ENCODE data around the gene CASZ1.
A peak's percentile ranks its signal among the peaks of the same experiment; 100 is the strongest.

Gene CASZ1

DNA sequence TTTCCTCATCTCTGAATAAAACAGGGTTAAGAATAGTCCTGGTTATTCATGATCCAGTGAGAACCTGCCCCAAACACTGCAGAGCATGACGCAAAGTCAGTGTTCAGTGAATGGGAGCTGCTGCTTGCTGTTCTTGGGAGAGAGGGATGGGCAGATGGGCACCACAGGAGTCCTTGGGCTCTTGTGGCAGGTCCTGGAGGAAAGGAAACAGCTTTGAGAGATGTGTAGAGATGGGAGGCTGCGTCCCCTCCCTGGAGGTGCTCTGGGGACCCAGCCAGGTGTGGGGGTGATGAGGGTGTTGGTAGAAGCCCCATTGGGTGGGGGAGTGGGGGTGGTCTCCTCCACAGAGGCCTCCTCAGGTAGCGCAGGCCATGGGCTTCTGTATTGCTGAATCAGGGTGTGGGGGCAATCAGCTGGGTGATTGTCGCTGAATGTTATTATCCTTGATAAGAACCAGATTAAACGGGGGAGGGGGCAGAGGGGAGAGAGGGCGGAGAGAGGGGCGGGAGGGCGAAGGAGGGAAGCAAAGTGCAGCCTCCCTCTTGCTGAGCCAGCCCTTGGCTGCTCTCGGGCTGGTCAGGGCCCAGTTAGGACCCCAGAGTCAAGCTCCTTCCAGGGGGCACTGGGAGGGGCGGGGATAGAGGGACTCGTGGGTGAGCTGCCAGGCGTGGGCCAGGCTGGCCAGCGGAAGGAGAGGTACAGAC lies 22.9 kb upstream of the CASZ1 start:
- TF ChIP-seq, protein P1, sequence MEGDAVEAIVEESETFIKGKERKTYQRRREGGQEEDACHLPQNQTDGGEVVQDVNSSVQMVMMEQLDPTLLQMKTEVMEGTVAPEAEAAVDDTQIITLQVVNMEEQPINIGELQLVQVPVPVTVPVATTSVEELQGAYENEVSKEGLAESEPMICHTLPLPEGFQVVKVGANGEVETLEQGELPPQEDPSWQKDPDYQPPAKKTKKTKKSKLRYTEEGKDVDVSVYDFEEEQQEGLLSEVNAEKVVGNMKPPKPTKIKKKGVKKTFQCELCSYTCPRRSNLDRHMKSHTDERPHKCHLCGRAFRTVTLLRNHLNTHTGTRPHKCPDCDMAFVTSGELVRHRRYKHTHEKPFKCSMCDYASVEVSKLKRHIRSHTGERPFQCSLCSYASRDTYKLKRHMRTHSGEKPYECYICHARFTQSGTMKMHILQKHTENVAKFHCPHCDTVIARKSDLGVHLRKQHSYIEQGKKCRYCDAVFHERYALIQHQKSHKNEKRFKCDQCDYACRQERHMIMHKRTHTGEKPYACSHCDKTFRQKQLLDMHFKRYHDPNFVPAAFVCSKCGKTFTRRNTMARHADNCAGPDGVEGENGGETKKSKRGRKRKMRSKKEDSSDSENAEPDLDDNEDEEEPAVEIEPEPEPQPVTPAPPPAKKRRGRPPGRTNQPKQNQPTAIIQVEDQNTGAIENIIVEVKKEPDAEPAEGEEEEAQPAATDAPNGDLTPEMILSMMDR (IDR thresholded peaks at IDR 0.05), result no peak
- no peak for DNase-seq
- Mint-ChIP-seq H3K4me1 (peaks cover 23% of the 10 kb centered on the region), H3K27ac (no peak overlapping the region), H3K9me3 (no peaks in the 10 kb centered on the region), H3K36me3 (ENCODE audit: low read depth) (no peaks in the 10 kb centered on the region), H3K27me3 (ENCODE audit: low read depth, poor library complexity) (peaks cover 37% of the 10 kb centered on the region), H3K4me3 (no peak overlapping the region)

GRCh38 chr1:10818262-10819197 lies 22.1 kb upstream of the CASZ1 start:
- Mint-ChIP-seq H3K36me3 (ENCODE audit: low read depth) (no peaks in the 10 kb centered on the region), H3K4me3 (no peak overlapping the region), H3K27ac (no peak overlapping the region), H3K27me3 (ENCODE audit: low read depth, poor library complexity) (peaks cover 37% of the 10 kb centered on the region), H3K9me3 (no peaks in the 10 kb centered on the region), H3K4me1 (peaks cover 17% of the 10 kb centered on the region)
- TF ChIP-seq, protein P1 (IDR thresholded peaks at IDR 0.05), result no peak
- no peak for DNase-seq

DNA sequence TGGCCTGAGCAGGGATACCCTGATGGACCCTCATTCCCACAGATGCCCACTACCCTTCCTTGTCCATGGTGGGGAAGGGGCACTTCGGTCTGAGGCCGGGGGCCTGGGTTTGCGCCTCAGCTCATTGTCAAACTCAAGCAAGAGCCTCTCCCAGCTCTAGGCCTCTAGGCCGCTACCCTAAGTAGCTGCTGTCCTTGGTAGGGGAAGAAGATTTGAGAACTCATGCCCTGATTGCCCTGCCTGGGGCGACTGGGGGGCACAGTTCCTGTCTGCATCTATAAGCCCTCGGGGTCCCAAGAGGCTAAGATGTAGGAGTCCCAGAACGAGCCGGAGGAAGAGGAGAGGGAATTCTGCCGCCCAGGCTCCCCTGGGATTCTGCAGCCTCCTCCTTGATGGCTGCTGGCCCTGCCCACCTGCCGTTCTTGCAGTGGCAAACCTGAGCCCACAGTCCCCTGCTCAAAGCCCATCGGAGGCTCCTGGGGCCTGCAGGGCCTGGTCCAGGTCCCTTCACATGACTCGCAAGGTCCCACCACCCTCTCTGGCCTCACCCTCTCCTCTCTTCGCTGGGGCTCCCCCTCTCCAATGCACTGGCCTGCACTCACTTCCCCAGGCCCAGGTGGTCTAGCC lies 20.4 kb upstream of the CASZ1 start:
- TF ChIP-seq, protein P1 (IDR thresholded peaks at IDR 0.05), result no peak
- Mint-ChIP-seq H3K27ac (peak overlapping the region; percentile 18), H3K4me3 (no peak overlapping the region), H3K4me1 (peaks cover 13% of the 10 kb centered on the region), H3K36me3 (ENCODE audit: low read depth) (no peaks in the 10 kb centered on the region), H3K27me3 (ENCODE audit: low read depth, poor library complexity) (peaks cover 33% of the 10 kb centered on the region), H3K9me3 (no peaks in the 10 kb centered on the region)
- no peak for DNase-seq

GRCh38 chr1:10816233-10816632 lies 19.8 kb upstream of the CASZ1 start:
- DNase-seq, result no peak
- H3K27ac Mint-ChIP-seq, result no peak overlapping the region
- no peaks in the 10 kb centered on the region for H3K36me3 Mint-ChIP-seq (ENCODE audit: low read depth)
- TF ChIP-seq, protein P1 (IDR thresholded peaks at IDR 0.05), result no peak
- no peaks in the 10 kb centered on the region for H3K9me3 Mint-ChIP-seq
- peaks cover 34% of the 10 kb centered on the region for H3K27me3 Mint-ChIP-seq (ENCODE audit: low read depth, poor library complexity)
- H3K4me1 Mint-ChIP-seq, result peaks cover 10% of the 10 kb centered on the region
- H3K4me3 Mint-ChIP-seq, result no peak overlapping the region

GRCh38 chr1:10815858-10816195 lies 19.4 kb upstream of the CASZ1 start:
- TF ChIP-seq, protein P1 (IDR thresholded peaks at IDR 0.05), result no peak
- peaks cover 38% of the 10 kb centered on the region for H3K27me3 Mint-ChIP-seq (ENCODE audit: low read depth, poor library complexity)
- no peak for DNase-seq
- no peaks in the 10 kb centered on the region for H3K9me3 Mint-ChIP-seq
- no peak overlapping the region for H3K4me3 Mint-ChIP-seq
- no peaks in the 10 kb centered on the region for H3K36me3 Mint-ChIP-seq (ENCODE audit: low read depth)
- peaks cover 8% of the 10 kb centered on the region for H3K4me1 Mint-ChIP-seq
- H3K27ac Mint-ChIP-seq, result no peak overlapping the region

Measured in nephron progenitor cell (in vitro differentiated cells).